ENCODE results near the gene GLI3.

GLI3 gene

GRCh38 chr7:42012786-42013360 lies 224.1 kb downstream of the GLI3 start:
- TF ChIP-seq TAF1 (IDR thresholded peaks at IDR 0.05; ENCODE audit: borderline replicate concordance, insufficient read depth, low read length) (no peak), POLR2AphosphoS5 (IDR thresholded peaks at IDR 0.05; ENCODE audit: low read depth, low read length) (no peak), FOXP2 (optimal IDR thresholded peaks at IDR 0.05; ENCODE audit: borderline replicate concordance, extremely low read depth, extremely low read length, insufficient read depth) (no peak), SIN3A (IDR thresholded peaks at IDR 0.05; ENCODE audit: borderline replicate concordance, insufficient read depth, low read length) (no peak)

- TF ChIP-seq SIN3A (IDR thresholded peaks at IDR 0.05; ENCODE audit: borderline replicate concordance, insufficient read depth, low read length) (no peak), FOXP2 (optimal IDR thresholded peaks at IDR 0.05; ENCODE audit: borderline replicate concordance, extremely low read depth, extremely low read length, insufficient read depth) (no peak), REST (IDR thresholded peaks at IDR 0.05; ENCODE audit: insufficient read depth in 1 of 2, low read depth in 2 of 2, low read length in 2 of 2) (no peak), POLR2AphosphoS5 (IDR thresholded peaks at IDR 0.05; ENCODE audit: low read depth, low read length) (no peak)
Measured at GRCh38 chr7:42012313-42012712, 224.7 kb downstream of the GLI3 start.

- TF ChIP-seq FOXP2 (optimal IDR thresholded peaks at IDR 0.05; ENCODE audit: borderline replicate concordance, extremely low read depth, extremely low read length, insufficient read depth), result no peak
- no peak for TF ChIP-seq TAF1 (IDR thresholded peaks at IDR 0.05; ENCODE audit: borderline replicate concordance, insufficient read depth, low read length)
- TF ChIP-seq POLR2AphosphoS5 (IDR thresholded peaks at IDR 0.05; ENCODE audit: low read depth, low read length), result no peak
- no peak for TF ChIP-seq REST (IDR thresholded peaks at IDR 0.05; ENCODE audit: insufficient read depth in 1 of 2, low read depth in 2 of 2, low read length in 2 of 2)
- TF ChIP-seq SIN3A (IDR thresholded peaks at IDR 0.05; ENCODE audit: borderline replicate concordance, insufficient read depth, low read length), result no peak
Measured at GRCh38 chr7:42011846-42012245, 225.2 kb downstream of the GLI3 start.

GRCh38 chr7:42010751-42011150 lies 226.3 kb downstream of the GLI3 start:
- TF ChIP-seq REST (IDR thresholded peaks at IDR 0.05; ENCODE audit: insufficient read depth in 1 of 2, low read depth in 2 of 2, low read length in 2 of 2) (no peak), TAF1 (IDR thresholded peaks at IDR 0.05; ENCODE audit: borderline replicate concordance, insufficient read depth, low read length) (no peak), FOXP2 (optimal IDR thresholded peaks at IDR 0.05; ENCODE audit: borderline replicate concordance, extremely low read depth, extremely low read length, insufficient read depth) (no peak), SIN3A (IDR thresholded peaks at IDR 0.05; ENCODE audit: borderline replicate concordance, insufficient read depth, low read length) (no peak), POLR2AphosphoS5 (IDR thresholded peaks at IDR 0.05; ENCODE audit: low read depth, low read length) (no peak)

GRCh38 chr7:42006801-42007513 lies 230.1 kb downstream of the GLI3 start:
- no peak for TF ChIP-seq POLR2AphosphoS5 (IDR thresholded peaks at IDR 0.05; ENCODE audit: low read depth, low read length)

GRCh38 chr7:42002654-42003053 lies 234.4 kb downstream of the GLI3 start:
- no peak for TF ChIP-seq FOXP2 (optimal IDR thresholded peaks at IDR 0.05; ENCODE audit: borderline replicate concordance, extremely low read depth, extremely low read length, insufficient read depth)
- no peak for TF ChIP-seq REST (IDR thresholded peaks at IDR 0.05; ENCODE audit: insufficient read depth in 1 of 2, low read depth in 2 of 2, low read length in 2 of 2)
- no peak for TF ChIP-seq SIN3A (IDR thresholded peaks at IDR 0.05; ENCODE audit: borderline replicate concordance, insufficient read depth, low read length)
- no peak for TF ChIP-seq TAF1 (IDR thresholded peaks at IDR 0.05; ENCODE audit: borderline replicate concordance, insufficient read depth, low read length)
- no peak for TF ChIP-seq POLR2AphosphoS5 (IDR thresholded peaks at IDR 0.05; ENCODE audit: low read depth, low read length)
